GM18870 (cell line): ENCODE measurements around the gene PNRC1.
"Not testable (repeated sequence)": the region's sequence is repeated elsewhere in the genome, so short reads cannot be mapped to it uniquely, and the experiment has no call there.

Experiments used
- ATAC-seq: cut with Tn5 transposase; IDR thresholded peaks from one replicate; pipeline ENCODE4 v1.9.1; 2021; ENCODE audit warnings: moderate library complexity; ENCODE audit not compliant: unreplicated experiment

PNRC1 gene

DNA sequence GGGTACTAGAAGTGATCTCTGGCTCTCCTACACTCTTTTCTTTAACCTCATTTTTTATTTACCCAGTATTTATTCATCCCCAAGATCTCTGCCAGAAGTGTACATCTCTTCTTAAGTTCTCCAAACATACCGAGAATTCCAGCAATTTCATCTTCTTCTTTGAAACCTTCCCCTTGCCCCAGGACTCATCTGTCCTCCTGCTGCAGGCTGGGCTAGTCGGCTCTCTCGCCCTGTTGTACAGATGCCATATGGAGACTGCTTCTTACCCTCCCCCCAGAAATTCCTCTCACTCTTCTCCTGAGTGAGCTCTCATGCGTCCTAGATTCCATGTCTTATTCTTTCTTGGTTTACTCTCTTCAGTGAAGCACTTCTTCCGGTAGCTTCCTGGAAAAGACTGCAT, 21.9 kb upstream of the PNRC1 start:
- ATAC-seq = no peak

DNA sequence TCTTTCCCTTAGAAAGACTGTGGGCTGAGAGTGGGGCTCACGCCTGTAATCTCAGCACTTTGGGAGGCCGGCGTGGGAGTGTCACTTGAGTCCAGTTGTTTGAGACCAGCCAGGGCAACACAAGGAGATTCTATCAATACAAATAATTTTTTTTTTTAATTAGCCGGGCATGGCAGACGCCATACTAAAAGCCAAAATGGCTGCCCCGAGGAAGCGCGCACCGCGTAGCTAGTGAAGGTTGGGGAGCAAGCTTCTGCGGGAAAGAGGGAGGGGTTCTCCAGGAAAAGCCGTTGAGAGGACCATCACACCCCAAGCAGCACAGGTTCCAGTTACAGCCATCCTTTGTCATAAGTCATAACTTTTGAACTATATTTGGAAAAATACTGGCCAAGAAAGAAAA, 21.3 kb upstream of the PNRC1 start:
- no peak for ATAC-seq

DNA sequence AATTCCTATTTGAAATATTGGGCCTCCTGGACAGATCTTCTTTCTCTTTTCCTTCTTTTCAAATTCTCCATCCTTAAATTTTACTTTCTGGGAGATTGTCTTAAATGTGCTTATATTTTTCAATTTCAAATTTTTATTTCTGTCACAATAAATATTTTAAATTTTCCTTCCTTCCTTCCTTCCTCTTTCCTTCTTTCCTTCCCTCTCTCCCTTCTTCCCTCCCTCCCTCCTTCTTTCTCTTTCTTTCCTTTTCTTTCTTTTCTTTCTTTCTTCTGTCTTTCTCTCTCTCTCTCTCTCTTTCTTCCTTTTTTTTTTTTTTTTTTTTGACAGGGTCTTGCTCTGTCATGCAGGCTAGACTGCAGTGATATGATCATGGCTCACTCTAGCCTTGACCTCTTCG, 16.7 kb upstream of the PNRC1 start:
- ATAC-seq = no peak

DNA sequence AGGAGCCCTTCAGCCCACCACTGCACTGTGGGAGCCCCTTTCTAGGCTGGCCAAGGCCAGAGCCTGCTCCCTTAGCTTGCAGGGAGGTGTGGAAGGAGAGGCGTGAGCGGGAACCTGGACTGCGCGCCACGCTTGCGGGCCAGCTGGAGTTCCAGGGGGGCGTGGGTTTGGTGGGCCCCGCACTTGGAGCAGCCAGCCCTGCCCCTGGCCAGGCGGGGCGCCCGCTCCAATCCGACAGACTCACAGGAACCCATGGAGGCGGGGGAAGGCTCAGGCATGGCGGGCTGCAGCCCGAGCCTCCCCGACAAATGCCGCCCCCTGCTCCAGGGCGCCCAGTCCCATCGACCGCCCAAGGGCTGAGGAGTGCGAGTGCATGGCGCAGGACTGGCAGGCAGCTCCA, 15.6 kb upstream of the PNRC1 start:
- not testable (repeated sequence) for ATAC-seq

DNA sequence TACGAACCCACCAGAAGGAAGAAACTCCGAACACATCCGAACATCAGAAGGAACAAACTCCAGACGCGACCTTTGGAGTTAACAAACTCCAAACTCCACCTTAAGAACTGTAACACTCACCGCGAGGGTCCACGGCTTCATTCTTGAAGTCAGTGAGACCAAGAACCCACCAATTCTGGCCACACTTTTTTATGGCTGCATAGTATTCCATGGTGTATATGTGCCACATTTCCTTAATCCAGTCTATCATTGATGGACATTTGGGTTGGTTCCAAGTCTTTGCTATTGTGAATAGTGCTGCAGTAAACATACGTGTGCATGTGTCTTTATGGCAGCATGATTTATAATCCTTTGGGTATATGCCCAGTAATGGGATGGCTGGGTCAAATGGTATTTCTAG, 14.4 kb upstream of the PNRC1 start:
- not testable (repeated sequence) for ATAC-seq

DNA sequence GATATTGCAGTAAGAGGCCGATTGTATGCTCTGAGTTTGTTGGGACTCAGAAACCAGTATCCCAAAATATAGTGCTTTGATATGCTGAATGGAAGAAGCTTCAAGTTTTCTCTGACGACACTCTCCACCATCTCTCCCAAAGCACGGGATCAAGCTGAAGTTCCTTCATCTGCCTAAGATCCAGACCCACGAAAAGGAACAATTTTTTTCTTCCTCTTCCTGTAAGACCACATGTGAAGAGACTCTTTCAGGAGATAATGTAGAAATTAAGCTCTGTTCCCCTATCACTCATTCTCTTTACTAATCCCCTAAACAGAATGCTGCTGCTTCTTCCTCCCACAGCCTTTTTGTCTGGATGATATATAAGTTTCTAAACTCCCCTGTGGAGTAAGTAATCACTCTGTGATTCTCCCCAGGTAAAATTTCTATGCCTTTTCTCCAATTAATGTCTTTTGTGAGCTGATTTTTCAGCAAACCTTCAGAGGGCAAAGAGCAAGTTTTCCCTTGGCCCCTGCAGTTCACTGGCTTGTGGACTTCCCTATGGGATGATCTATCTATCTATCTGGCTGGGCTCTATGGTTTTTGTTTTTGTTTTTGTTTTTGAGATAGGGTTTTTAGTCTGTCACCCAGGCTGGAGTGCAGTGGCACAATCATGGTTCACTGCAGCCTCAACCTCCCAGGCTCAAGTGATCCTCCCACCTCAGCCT, 13.5 kb upstream of the PNRC1 start:
- no peak for ATAC-seq

DNA sequence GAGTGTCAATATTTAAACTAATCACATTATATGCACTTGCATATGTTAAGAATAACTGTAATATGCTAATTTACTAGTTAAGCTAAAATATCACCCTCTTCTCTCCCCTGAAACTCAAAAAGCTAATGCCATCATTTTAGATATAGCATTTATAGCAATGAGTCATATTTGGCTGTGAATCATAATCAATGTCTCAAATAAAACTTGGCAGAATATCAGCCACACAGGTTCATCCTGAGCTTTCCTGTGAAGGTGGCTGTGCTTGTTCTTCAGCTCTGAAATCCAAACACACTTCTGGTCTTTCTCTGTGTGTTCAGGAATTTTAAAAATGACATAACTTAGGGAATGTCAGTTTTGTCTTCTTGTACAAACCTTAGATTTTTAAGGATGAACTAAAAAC, 12.8 kb upstream of the PNRC1 start:
- ATAC-seq = no peak

DNA sequence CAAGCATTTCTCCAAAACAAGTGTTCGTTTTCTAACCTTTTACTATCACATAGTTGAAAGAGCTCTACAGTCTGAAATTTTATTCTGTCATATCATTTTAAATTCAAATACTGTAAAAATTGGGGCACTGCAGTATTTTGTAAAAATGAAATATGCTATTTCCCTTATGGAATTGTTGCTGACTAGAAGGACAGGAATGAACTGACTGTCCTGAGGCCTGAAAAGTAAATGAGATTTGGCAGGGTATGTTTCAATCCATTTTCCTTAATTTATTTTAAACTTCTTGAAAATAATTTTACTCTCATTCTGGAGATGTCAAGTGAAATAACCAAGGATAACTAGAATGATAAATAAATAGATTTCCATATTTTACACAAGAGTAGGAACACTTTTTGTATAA, 11.9 kb upstream of the PNRC1 start:
- no peak for ATAC-seq

DNA sequence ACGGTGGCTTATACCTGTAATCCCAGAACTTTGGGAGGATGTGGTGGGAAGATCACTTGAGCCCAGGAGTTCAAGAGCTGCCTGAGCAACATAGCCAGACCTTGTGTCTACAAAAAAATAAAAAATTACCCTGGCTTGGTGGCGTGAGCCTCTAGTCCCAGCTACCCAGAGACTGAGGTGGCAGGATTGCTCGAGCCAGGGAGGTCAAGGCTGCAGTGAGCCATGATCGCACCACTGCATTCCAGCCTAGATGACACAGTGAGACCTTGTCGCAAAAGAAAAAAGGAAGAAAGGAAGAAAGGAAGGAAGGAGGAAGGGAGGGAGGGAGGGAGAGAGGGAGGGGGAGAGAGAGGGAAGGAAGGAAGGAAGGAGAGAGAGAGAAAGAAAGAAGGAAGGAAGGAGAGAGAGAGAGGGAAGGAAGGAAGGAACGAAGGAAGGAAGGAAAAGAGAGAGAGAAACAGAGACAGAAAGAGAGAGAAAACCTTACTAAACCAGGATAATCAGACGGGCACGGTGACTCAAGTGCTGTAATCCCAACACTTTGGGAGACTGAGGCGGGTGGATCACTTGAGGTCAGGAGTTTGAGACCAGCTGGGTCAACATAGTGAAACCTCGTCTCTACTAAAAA, 10.9 kb upstream of the PNRC1 start:
- no peak for ATAC-seq

DNA sequence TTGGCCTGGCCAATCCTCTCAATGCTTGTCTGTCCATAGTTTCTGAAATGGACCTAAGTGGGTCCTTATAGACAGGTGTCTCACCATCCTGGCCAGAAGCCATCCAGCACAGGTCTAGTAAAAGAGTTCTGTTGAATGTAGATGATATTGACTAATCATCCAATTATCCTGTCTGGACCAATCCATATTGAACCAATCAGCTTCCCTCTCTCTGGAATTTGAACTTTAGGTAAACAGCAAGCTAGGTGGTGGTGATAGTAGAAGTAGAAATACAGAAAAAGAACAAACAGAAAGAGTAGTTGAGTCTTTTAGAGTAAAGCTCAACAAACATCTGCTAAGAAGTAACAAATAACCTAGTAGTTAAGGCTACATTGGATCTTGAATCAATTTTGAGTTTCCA, 9.5 kb upstream of the PNRC1 start:
- ATAC-seq = no peak

DNA sequence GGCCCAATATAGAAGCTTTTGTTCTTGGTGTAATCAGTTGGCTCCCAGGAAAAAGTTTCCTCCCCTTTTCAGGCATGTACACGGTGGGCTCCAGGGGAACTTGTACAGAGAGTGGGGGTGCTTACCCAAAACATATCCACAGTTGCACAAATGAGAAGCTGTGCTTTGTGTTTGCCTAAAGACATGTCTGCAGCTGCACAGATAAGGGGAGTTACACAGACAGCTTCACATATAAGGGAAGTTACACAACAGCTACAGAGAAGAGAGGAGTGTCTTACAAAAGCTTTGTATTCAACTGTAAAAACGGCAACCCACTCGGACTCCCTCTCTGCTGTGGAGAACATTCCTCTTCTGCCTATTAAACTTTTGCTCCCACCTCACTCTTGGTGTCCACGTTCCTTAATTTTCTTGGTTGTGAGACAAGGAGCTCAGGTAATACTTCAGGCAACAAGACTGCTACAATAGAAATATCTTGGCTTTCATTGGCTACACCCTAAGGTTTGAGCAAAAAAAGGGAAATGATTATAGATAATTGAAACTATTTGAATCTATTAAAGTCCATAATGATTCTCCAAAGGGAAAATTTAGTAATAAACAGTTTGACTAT, 7.4 kb upstream of the PNRC1 start:
- no peak for ATAC-seq

DNA sequence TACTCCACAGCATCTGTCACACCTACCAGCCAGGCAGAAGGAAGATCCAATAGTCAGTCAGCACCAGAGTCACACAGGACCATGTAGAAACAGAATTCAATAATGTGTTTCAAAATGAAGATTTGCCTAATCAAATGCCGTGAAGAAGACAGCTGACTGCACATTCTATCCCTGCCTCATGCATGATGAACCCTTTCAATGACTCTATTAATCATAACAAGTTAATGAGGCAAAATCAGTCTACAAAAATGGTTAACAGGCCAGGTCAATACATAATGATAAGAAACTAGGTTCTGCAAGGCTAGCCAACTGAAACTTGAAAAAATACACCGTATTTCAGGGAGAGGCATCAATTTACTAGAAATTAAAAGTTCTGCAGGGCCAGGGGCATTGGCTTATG, 6.7 kb upstream of the PNRC1 start:
- no peak for ATAC-seq

DNA sequence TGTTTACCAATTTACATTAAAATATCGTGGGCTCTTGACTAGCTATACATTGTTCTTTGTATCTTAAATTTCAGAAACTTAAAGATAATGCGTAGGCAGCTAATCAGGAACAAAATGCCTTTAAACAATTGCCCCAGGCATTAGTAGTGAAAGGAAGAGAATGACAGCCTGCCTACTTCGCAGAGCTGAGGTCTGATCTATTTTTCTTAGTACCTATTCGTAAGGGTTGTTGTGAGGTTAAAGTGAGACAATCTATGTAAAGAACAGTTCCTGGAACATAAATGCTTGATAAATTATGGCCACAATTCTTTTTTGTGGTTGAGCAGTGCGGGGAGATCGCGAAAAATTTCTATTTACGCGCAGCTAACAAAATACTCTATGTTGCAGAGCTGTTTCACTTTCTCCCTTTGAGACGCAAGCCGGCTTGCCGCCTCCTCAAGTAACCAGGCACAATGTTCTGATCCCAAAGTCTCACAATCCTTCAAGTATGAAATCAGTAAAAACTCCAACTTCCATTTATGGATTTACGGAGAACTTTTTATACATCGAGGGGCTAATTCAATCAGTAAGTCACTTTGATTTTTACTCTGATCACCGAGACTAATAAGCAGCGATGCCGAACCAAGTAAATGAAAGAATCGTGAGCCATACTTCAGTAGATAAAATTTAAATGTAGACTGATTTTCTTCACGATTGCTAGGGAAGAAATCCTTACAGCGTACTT, 878 bp upstream of the PNRC1 start:
- ATAC-seq = peak; percentile 21

DNA sequence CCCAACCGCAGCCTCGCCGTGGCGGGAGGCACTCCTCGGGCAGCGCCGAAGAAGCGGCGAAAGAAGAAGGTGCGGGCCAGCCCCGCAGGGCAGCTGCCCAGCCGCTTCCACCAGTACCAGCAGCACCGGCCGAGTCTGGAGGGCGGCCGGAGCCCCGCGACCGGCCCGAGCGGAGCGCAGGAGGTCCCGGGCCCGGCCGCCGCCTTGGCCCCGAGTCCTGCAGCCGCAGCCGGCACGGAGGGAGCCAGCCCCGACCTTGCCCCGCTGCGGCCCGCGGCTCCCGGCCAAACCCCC, 525 bp downstream of the PNRC1 start:
- ATAC-seq = no peak

DNA sequence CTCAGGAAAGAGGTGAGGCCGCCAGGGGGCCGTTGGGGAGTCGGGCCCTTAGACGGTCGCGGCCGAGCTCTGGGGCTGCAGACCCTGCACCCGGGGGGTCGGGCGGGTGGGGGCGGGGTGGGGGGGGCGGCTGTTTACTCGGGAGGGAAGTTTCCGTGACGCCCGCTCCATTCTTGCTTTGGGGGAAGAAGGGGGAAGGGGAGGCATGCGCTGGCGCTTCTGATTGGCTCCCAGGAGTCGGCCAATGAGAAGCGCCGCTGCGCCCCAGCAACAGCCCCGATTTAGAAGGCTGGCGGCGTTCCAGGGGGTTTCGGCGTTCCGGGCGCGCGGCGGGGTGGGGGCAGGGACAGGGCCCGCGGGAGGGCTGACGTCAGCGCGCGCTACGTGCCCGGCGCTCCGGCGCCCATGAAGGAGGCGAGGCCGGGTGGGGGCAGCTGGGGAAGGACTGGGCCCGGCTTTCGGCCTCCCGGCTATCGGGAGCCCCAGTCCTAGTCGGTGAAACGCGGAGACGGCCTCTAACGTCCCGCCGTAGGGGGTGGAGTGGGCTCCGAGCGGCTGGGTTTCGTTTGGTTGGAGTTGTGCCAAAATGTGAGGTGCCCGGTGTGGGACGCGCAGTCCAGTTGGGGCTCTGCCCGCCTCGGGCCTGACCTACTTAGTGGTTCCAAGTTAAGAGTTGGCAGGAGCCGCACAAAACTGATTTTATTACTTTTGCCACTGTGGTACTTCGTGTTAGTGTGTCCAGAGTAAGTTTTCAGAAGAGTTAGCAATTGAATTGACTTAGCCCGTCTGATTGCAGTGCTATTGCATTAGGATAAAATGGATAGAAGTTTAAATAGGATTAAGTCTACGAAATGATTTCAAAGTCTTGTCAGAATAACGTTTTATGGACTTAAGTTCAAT, 1.1 kb downstream of the PNRC1 start:
- ATAC-seq = peak; percentile 32

DNA sequence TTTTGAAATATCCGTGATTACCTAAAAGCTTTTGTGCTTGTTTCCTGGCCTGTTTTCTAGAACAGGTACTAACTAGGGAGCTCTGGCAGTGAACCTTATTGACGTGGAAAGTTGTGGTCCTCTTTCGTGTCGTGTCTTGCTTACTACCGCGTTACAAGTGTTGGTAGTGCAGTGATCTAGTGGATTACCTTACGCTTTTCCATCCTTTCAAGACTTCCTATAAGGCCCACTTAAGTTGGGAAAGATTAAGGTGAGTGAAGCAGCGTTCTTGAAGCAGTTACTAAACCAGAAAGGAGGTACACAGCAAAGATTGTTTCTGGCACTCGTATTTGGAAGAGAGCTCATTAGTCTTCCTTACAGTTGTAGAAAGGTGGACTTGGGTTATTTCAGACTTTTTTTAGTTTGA, 1.9 kb downstream of the PNRC1 start:
- ATAC-seq = no peak

DNA sequence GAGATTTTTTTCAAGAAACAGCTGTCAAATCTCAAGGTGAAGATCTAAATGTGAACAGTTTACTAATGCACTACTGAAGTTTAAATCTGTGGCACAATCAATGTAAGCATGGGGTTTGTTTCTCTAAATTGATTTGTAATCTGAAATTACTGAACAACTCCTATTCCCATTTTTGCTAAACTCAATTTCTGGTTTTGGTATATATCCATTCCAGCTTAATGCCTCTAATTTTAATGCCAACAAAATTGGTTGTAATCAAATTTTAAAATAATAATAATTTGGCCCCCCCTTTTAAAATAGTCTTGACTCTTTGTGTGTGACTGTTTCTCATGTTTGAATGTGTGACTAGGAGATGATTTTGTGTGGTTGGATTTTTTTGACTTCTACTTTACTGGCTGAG, 4.0 kb downstream of the PNRC1 start:
- no peak for ATAC-seq

DNA sequence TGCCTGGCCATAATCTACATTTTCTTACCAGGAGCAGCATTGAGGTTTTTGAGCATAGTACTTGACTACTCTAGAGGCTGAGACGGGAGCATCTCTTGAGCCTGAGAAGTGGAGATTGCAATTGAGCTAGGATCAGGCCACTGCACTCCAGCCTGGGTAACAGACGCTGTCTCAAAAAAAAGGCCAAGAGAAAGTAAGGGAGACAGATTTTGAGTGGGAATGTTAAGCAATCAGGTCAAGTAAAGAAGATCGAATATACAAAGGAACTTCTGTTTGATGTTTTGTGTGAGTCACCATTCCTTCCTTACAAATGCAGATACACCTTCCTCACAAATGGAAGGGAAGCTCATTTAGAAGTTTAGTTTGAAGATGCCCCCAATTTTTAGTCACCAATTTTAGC, 4.4 kb downstream of the PNRC1 start:
- no peak for ATAC-seq

DNA sequence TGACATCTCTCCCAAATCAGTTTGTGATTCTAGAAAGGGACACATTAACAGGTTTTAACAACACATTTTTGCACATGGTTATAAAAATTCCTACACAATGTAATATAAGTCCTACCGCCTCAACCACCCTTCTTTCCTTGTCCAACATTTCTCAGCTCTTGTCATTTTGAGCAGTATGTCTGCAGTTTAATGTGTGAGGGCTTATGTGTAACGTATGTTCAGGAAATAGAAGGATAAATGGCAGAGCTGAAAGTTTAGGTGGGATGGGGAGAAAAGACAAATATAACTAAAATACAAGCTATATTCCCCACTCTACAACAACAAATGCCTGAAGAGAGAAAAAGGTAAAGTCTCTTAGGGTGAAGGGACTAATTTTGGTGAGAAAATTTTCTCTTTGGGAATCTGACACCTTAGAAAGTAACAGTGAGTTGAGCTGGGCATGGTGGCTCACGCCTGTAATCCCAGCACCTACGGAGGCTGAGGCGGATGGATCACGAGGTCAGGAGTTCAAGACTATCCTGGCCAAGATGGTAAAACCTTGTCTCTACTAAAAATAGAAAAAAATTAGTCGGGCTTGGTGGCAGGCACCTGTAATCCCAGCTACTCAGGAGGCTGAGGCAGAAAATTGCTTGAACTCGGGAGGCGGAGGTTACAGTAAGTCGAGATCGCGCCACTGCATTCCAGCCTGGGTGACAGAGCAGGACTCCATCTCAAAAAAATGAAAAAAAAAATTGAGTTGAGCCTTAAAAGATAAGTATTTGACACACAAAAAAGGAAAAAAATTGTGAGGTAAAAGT, 5.1 kb downstream of the PNRC1 start:
- ATAC-seq = no peak

DNA sequence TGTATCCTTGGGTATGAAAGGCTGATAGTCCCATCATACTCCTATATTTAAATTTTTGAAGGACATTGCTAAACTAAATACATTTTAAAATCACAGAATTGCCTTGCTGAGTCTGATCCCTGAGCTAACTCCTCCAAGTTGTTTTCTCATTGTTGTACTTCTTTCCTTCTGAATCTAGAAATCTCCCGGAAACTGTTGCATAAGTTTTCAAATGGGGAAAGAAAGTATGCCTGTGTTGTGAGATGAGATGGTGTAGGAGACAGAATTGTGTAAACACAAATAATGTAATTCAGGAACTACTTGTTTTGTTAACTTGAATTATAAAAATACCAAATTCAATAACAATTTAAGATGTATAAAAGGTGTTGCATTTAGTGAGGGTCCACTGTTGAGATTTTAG, 7.3 kb downstream of the PNRC1 start:
- no peak for ATAC-seq
